COLO829 (cell line): Measurements from ENCODE around the gene TEF.
"Not testable (repeated sequence)": the region's sequence is repeated elsewhere in the genome, so short reads cannot be mapped to it uniquely, and the experiment has no call there.

Experiments used
- DNase-seq: peaks from one replicate; pipeline ENCODE4 v3.0.0; 2012; ENCODE audit warnings: low spot score

Gene TEF

DNA sequence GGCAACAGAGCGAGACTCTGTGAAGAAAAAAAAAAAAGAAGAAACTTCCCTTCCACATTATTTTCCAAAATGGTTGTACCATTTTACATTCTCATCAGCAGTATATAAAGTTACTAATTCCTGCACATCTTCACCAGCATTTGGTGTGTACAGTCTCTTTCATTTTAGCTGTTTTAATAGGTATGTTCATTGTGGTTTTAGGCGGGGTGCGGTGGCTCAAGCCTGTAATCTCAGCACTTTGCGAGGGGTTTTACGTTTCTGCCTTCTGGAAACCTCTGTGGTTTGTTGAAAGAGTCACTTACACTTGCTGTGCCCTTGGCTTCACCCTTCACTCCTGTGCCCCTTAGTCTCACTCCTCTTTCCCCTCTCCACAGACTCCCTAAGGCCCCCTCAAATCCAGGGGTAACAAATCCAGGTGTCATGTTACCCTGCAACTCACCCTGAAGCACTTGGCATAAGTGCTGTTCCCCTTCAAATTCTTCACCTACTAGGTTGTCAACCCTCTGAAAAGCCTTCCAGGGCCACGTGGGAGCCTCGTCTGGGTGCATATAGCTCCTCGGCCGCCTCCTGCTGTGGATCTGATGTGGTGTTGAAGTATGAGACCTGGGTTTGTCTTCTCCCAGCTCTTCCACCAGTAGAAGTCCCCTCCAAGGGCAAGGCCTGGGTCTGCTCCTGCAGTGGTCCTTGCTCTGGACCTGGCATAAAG is 44.1 kb downstream of the TEF start:
- no peak for DNase-seq

DNA sequence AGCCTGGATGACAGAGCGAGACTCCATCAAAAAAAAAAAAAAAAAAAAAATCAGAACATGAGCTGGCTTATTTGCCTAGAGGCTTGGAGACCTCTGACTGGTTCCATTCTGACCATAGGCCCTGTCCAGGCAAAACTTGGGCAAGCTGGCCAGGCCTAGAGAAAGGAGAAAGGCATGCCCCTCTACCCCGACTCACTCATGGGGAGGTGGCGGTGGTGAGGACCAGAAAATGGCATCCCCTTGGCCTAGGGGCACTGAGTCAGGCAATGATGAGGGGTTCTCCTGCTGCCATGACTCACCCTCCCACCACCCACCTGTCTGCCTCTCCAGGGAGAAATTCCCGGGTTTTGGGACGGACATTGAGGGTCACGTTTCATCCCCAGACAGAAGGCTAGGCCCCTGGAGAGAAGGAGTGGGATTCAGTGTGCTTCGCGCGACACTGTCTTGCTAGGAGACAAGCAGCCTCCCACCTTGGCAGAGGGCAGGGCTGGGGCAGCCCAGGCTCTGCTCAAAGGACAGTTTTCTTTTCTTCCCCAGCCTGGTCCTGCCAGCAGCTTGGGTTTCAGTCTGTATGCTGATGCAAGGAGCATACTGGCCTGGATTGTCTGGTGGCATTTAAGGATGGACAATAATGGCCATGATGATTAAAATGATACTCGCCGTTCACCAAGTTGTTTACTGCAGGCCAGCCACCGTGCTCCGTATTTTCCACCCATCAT is 47.6 kb downstream of the TEF start:
- no peak for DNase-seq

DNA sequence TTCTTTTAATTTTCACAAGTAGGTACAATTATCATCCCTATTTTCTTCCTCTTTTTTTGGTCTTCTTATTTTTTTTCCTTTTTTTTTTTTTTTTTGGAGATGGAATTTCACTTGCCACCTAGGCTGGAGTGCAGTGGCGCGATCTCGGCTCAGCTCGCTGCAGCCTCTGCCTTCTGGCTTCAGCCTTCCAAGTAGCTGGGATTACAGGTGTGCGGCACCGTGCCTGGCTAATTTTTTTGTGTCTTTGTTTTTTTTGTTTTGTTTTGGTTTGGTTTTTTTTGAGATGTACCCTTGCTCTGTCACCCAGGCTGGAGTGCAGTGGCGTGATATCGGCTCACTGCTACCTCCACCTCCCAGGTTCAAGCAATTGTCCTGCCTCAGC is 48.2 kb downstream of the TEF start:
- DNase-seq, result no peak

DNA sequence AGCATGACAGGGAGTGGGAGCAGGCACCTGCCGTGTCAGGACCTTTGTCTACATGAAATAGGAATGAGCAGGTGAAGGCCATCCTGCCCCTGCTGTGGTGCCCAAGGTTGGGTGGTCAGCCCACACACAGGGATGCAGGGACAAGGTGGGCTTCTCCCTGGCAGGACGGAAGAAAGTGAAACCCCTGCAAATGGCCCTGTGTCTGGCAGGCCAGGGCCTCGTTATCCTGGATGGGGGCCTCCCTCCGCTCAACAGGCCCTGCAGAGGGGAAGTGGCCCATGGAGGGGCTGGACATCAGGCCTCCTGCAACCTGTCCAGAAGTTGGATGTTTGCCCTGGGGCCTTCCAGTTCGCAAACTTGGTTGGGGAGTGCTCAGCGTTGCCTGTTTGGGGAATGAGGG is 49.9 kb downstream of the TEF start:
- no peak for DNase-seq

DNA sequence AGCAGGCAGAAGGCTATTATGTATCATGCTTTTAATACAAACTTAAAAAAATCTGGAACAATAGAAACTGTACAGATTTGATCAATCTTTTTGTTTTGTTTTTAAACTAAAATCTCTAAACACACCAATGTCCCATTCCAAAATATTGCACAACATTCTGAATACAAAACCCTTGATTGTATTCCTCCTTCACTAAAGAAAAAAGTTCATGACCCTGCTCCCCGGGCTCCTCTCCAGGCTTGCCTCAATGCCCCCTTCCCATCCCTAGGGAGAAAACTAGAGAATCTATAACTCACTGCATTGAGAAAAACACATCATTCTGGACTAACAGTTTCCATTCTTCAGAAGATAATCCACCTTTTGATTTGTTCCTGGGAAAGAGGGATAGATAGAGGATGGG is 51.7 kb downstream of the TEF start:
- DNase-seq, result not testable (repeated sequence)

DNA sequence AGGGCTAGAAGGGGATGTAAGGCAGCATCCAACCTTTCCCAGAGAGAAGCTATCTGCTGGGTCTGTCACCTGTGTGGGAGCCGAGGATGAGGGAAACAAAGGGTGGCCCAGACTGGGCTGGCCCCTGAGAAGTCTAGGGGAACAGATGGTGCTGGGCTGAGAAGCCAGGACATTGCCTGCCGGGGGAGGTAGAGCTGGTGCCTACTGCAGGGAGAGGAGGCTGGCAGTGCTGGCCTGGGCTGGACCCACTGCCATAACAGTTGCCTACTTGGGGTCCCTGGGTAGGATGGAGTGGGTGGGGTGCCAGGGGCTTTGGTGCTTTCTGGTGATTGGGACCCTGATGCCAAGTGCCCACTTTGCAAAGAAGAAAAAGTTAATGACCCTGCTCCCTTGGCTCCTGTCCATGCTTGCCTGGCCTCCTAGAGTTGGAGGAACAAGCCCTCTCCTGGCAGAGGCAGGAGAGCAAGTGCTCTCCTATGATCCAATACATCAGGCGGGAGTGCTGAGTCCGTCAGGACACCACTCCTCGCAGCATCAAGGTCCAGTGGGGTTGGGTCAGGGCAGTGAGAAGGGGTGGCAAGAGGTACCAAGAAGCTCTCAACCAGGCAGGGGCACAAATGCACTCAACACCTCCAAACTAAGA is 52.7 kb downstream of the TEF start:
- not testable (repeated sequence) for DNase-seq

DNA sequence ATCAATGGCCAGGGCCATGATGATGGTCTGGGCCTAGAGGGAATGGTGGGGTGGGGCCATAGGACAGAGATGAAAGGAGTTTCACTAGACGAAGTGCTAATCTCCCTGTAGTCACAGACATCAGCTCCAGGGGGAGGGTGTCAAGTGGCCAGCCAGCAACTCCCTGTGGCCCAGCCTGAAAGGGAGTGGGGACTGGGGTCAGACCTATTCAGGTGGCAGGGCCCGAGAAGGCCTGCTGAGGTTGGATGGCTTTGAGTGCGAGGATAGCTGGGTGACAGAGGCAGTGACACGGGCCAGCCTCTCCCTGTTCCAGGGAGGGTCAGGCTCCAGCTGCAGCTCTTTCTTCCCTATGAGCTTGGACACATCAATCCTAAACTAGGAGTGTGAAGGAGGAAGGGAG is 53.8 kb downstream of the TEF start:
- no peak for DNase-seq

DNA sequence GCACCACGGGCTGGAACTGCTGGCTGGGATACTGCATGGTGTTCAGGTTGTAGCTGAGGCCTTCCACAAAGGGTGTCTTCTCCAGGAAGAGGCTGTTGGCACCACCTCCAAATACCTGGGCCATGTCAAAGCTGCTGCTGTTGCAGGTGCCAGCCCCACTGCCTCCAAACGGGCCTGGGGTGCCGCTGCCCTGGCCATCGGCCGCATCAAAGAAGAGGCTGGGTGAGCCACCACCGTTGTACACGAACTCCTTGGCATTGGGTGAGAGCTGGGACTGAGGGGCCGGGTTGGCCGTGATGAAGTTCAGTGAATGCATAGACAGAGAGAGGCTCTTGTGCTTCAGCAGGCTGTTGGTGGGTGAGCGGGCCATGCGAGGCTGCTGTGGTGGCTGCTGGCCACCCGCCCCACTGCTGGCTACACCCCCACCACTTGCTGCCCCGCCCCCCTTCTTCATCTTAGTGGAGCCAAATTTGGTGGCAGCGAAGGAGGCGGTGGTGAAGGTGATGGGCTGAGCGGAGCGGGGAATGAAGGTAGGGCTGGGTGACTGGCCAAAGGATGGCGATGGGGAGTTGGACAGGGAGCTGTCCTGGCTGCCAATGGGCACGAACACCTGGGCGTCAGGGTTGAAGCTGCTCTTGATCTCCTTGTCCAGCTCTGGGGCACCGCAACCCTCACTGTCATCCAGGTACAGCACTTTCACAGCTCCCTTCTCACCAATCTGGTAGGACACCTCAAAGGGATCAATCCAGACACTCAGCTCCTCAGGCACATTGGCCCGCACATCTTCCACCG is 54.8 kb downstream of the TEF start:
- no peak for DNase-seq

DNA sequence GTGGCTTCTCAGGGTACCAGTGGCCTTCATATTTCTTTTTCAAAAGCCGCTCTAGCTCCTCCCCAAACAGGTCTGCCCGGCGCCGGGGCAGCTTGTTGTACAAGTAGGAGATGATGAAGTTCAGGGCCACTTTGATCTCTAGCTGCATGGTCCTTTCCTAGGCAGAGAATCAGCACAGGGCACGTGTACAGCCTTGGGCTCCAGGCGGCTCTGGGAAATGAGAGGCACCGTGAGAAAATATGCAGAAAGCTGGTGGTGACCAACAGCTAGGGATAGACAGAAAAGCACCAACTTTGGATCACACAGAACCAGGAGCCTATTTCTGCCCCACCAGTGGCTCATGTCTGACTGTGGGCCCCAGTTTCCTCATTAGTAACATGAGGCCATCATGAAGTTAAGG is 55.5 kb downstream of the TEF start:
- no peak for DNase-seq

DNA sequence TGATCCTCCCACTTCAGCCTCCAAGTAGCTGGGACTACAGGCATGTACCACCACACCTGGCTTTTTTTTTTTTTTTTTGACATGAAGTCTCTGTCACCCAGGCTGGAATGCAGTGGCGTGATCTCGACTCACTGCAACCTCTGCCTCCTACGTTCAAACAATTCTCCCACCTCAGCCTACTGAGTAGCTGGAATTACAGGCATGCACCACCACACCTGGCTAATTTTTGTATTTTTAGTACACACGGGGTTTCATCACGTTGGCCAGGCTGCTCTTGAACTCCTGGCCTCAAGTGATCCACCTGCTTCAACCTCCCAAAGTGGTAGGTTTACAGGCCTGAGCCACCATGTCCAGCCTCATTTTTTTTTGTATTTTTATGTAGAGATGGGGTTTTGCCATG is 58.8 kb downstream of the TEF start:
- DNase-seq, result not testable (repeated sequence)

DNA sequence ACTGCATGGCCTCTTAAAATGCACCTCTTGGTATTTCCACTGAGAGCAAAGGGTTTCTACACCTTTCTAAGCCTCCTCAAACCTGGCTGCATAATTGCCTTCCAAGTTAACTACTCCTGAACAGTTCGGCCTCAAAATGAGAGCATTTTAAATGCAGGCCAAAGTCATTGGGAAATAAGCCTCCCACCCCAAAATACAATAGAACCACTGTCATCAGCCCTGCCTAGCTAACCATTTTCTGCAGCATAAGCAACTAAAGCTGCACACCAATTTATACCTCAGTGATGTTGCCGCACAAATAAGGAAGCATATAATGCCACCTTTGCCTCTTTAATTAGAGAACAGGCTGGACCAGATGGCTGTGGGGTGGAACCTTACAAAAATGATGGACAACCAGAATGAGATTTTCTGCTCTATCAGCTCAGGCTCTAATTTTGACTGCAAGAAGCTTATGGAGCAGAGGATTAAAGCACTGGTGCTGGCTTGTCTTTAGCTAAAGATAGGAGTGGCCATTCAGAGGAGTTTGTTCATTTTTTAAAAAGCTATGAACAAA is 60.6 kb downstream of the TEF start:
- no peak for DNase-seq

DNA sequence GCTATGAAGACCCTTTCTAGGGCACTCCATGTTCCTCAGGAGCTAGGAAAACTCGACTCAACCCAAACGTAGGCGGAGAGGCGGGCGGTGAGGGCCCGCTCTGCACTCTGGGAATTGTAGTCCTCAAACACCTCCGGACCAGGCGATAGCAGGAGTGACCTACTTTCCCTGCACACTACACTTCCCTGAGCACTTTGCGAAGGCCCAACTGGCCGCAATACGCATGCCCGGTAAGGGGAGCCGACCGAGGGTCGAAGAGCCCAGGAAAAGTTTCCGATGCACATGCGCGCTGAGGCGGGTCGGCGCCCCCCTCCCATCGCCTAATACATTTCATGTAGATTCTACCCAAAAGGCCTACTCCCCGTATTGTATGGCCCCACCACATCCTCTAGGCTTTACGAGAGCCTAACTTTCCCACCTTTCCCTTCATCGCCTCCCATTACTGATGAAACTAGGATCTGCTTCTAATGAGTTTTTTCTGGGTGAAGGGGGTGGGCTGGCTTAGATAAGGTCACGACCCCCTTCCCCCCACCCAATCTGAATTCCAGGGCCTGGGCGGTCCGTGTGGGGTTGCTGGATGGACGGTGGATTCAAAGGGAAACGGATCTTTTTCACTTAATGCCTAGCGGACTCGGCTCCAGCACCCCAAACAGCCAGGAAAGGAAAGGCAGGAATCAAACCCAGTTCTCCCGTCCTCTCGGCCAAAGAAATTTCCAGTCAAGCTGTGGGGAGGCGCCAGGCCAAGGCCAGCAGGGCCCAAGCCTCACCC is 62.8 kb downstream of the TEF start:
- peak; percentile 96 for DNase-seq

DNA sequence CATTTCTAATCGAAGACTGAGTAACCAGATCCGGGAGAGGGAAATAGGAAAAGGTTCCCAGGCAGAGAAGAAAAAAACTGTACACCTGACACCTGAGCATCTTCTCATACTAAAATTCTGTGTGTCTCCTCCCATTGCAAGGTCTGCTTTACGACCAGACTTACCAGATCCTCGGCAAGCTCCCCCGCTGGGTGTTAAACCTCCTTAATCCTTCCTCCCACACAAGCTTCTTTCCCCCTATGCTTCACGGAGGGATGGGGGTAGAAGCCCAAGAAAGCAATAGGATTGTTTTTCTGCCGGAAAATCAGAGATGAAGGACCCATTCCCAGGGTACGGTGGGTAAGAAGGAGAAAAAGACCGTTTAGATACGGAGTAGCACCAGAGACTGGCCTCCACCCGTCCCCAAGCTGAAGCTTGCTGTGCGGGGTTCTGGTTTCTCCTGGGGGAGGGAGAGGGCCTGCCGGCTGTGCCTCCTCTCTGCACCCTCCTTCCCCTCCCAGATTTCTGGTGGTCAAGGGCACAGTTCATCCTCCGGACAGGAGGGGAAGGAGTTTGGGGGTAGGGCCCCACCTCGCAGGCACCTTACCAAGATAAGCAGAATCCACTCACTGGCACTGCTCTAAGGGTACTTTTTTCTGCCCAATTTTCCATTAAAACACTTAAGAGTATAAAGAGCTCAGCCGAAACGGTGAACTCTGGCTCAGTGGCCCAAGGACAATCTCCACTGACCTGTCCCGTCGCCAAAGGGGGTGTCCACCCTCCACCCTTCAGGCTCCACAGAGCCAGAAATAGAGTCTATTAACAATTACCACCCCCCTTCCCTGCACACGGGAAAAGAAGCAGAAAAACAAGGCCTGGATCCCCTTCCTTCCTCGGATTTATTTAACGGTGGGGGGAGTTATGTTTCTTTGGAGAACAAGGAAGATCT is 63.7 kb downstream of the TEF start:
- no peak for DNase-seq

DNA sequence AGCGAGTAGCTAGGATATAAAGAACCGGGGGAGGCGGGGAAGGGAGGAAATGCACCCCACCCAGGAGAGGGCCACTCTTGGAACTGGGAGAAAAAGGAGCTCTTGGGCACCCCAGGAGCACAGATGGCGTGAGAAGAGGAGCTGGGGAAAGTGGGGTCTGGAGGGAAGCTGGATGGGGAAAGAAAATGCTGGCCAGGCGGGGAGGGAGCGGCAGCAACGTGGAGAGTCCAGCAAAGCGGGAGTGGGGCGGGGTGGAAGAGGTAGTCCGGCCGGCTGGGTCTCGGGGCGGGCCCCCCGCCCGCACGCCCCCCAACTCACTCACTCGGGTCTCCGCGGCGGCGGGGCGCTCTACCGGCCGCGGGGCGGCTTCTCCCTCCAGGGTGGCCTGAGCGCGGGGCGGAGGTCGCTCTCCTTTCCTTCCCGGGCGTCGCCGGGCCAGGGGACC is 64.3 kb downstream of the TEF start:
- DNase-seq, result no peak

DNA sequence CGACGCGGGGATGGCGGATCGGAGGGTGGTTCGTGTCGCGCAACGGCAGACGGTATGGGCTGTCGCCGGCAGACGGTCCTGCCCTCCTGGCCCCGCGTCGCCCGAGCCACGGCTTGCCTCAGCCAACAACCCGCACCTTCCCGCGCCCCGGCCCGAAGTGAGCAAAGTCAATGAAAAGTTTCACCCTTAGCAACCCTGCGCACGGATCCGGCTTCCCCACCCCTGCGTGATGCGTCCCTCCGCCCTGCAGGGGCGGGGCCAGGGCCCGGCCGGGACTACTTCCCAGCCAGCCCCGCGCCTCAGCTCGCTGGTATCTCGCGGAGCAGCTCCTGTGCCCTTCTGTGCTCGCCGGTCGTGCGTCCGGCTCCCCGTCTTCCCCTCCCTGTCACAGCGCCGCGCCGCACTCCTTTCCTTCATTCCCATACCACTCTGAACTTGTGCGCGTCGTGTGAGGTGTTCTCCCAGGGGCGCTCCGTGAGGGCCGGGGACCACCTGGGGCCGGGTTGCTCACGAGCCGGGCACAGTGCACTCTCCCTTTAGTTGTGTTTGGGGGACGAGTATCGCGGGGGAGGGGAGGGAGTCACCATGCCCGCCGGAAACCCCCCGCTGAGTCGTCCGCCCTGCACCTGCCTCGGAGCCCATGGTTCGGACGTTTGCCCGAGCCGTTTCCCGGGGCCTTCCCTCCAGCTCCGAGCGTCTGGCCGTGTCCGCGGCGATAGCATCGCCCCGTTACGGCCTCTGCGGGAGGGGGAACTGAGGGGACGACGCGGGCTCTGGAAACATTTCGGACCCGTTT is 65.1 kb downstream of the TEF start, which contains the start of gene TOB2:
Gene TOB2, minus strand, starts transcription at position 163 of the 796 bp plus-strand sequence. CDS start 9,456 bp downstream, outside the sequence.
- peak; percentile 77 for DNase-seq

DNA sequence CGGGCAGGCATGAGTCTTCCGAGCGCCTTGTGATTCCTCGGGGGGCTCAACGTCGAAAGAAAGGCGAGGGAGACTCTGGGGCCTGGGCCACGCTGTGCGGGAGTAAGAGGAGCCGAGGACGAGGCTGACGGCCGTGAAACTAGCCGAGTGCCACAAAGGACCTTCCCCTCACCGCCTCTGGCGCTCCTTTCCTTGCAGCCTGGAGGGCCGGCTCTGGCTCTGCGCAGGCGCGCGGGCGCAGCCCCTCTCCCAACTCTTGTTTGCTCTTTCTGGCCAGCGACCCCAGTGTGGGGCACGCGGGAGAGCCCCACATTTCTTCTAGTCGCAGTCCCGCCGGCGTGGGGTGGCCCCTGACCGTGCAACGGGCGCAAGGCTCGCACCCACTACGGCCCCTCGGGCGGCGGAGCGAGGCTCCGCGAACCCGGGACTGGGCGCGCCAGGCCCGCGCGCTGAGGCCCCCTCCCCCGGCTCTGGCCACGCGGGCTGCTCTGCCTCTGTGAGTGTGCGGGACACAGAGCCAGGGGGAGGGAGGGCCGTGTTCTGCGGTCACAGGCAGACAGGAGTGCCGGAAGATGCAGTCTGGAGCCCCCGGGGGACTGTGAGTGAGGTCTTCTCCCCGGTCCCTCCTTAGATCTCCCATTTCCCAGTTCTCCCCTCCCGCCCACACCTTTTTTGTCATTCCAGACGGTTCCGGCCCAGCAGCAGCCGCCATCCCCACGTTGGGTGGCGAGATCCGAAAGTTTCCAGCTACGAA is 65.9 kb downstream of the TEF start:
- DNase-seq, result no peak

DNA sequence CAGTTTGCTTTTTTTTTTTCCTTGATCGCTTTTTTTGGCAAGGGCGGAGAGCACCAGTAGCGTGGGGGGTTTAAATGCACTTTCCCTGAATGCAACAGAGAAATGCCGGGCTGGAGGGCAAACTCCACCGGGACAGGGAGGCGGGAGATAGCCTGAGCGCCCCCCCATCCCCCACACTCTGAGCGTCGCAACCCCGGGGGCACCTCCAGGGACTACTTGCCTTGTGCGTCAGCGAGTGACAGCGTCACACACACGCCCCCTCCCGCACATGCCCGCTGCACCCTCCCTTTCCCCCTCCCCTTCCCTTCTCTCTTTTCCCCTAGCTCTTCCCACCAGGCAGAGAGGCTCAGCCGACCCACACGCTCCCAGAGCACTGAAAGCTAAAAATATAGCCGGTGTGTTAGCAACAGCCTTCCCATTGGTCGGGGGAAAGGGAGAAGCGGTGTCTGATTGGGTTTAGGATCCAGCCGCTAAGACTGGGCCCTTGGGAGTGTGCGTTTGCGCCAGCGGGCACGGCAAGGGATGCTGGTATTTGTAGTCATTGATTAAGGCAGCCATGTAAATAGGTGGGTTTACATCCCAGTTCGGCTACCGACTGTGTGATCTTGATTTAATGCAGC is 66.6 kb downstream of the TEF start:
- DNase-seq, result peak; percentile 96
